NCI-H2171 (cell line): ENCODE results near the gene HSP90B1.

Experiments used
- DNase-seq: peaks from one replicate; lab custom pipeline; 2025; lab: John Stamatoyannopoulos, UW

Gene HSP90B1

GRCh38 chr12:103929784-103930033 is 501 bp upstream of the HSP90B1 start:
- no peak for DNase-seq

GRCh38 chr12:103930787-103931735 is 851 bp downstream of the HSP90B1 start:
- DNase-seq: no peak

- DNase-seq: no peak
Observed at GRCh38 chr12:103933237-103933636, 3.0 kb downstream of the HSP90B1 start.

GRCh38 chr12:103936679-103937078 is 6.5 kb downstream of the HSP90B1 start:
- DNase-seq: no peak

GRCh38 chr12:103944964-103945363 is 14.8 kb downstream of the HSP90B1 start:
- DNase-seq: no peak

- no peak for DNase-seq
Observed at GRCh38 chr12:103947871-103948555, 17.8 kb downstream of the HSP90B1 start.

GRCh38 chr12:103948746-103949406 is 18.7 kb downstream of the HSP90B1 start:
- no peak for DNase-seq

- DNase-seq: no peak
Observed at GRCh38 chr12:103952497-103952896, 22.3 kb downstream of the HSP90B1 start.

GRCh38 chr12:103955811-103956508 is 25.8 kb downstream of the HSP90B1 start:
- DNase-seq: no peak

GRCh38 chr12:103956509-103957027 is 26.4 kb downstream of the HSP90B1 start:
- DNase-seq: no peak

GRCh38 chr12:103957865-103958388 is 27.7 kb downstream of the HSP90B1 start:
- no peak for DNase-seq

- DNase-seq: no peak
Observed at GRCh38 chr12:103958621-103959020, 28.4 kb downstream of the HSP90B1 start.

GRCh38 chr12:103960616-103961227 is 30.5 kb downstream of the HSP90B1 start:
- DNase-seq: no peak

- DNase-seq: no peak
Observed at GRCh38 chr12:103962493-103962892, 32.3 kb downstream of the HSP90B1 start.

GRCh38 chr12:103964805-103965204 is 34.6 kb downstream of the HSP90B1 start:
- no peak for DNase-seq

- no peak for DNase-seq
Observed at GRCh38 chr12:103965255-103965589, 35.0 kb downstream of the HSP90B1 start.

GRCh38 chr12:103965590-103966504 is 35.6 kb downstream of the HSP90B1 start, which contains the start of gene TDG:
TDG (plus strand) TSS chr12:103965872; CDS start chr12:103966038, 166 bp downstream.
- DNase-seq: peak; percentile 98

- no peak for DNase-seq
Observed at GRCh38 chr12:103966736-103967135, 36.5 kb downstream of the HSP90B1 start.

- no peak for DNase-seq
Observed at GRCh38 chr12:103969391-103969790, 39.2 kb downstream of the HSP90B1 start.

GRCh38 chr12:103973909-103974308 is 43.7 kb downstream of the HSP90B1 start:
- no peak for DNase-seq
